Stimulated activated CD4-positive, alpha-beta T cell treated with anti-CD3 and anti-CD28 coated beads, TNF-alpha, amount 100 ng/mL, for 24 hours (primary cell): ENCODE results near the gene SLC45A1.

Experiments used
- DNase-seq, 3 experiments: peaks; one replicate each; pipeline ENCODE4 v3.0.0-alpha.2; 2020; ENCODE audit warnings: low read depth in 3 of 3

The SLC45A1 gene

GRCh38 chr1:8384577-8384976 is 66.7 kb downstream of the SLC45A1 start:
- no peak for DNase-seq

GRCh38 chr1:8386247-8386646 is 68.3 kb downstream of the SLC45A1 start:
- no peak for DNase-seq

GRCh38 chr1:8388732-8389562 is 71.0 kb downstream of the SLC45A1 start:
- DNase-seq: no peak

- no peak for DNase-seq
Observed at GRCh38 chr1:8389958-8390535, 72.1 kb downstream of the SLC45A1 start.

GRCh38 chr1:8390707-8391106 is 72.8 kb downstream of the SLC45A1 start:
- no peak for DNase-seq

GRCh38 chr1:8392522-8392921 is 74.6 kb downstream of the SLC45A1 start:
- DNase-seq: no peak
